ENCODE measurements around the gene CTXN3.

Gene CTXN3

GRCh38 chr5:127697894-127698600 is 49.2 kb downstream of the CTXN3 start:
- peak; percentile 72 for DNase-seq (ENCODE audit: low read depth)

GRCh38 chr5:127699416-127699815 is 50.5 kb downstream of the CTXN3 start:
- DNase-seq (ENCODE audit: low read depth), result no peak

DNA sequence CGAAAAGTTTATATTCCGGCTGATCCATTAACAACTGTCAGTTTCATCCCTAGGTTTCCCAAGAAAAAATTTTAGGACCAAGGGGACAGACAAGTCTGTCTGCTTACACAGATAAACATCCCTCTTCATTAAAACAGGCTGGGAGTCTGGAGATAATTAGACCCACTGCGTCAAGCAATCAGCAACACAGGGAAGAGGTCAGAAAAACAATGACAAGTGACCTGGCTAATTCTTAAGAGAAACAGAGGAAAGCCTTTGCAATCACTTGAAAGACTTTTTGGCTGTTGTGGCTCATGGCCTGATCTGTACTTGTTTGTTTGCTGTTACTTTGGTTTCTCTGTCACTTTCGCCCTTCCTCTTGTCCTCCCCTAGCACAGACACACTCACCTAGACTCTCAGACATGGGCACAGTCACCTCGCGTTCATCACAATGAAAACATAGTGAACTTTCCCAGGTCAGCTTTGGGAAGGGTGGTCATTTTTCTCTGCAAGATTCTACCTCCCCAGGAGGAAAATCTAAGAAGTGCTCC is 51.4 kb downstream of the CTXN3 start:
- no peak for DNase-seq (ENCODE audit: low read depth)

DNA sequence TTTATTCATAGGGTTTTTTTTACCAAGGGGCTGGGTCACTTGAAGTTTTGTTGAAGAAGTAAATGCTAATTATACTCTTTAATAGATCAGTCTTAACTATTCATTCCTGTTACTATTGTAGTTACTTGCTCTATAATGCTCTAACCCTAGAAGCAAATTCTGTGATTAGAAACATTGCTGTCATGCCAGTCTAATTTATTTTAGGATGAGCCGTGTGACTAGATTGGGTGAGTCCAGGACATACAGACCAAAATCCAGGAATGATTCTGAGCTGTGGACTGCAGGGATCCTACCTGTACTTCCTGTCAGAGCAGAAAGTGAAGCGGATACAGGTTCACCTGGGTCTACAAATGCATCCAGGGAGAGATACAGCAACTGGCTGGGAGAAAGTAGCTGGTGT is 53.6 kb downstream of the CTXN3 start:
- DNase-seq (ENCODE audit: low read depth), result no peak

GRCh38 chr5:127702926-127703561 is 54.2 kb downstream of the CTXN3 start, which contains the start of gene CCDC192:
TSS of gene CCDC192 (plus strand) at chr5:127703391. CDS start at chr5:127703446, 55 bp downstream.
- DNase-seq (ENCODE audit: low read depth), result no peak

GRCh38 chr5:127705120-127705892 is 56.4 kb downstream of the CTXN3 start:
- peak; percentile 77 for DNase-seq (ENCODE audit: low read depth)

DNA sequence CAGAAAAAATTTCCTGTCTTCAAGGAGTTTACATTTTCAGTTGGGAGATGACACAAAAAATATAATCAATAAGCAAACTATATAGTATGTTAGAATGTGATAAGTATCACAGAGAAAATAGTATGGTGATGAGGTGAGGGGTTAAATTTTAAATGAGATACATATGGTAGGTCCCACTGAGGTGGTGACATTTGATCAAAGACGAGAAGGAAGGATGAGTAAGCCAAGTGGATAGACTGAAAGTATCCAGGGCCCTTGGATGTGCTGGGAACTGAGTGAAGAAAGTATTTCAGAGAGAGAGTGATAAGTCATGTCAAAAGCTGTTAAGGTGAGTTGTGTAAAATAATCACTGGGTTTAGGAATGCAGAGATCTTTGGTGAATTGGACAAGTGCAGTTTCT is 57.8 kb downstream of the CTXN3 start:
- no peak for DNase-seq (ENCODE audit: low read depth)

DNA sequence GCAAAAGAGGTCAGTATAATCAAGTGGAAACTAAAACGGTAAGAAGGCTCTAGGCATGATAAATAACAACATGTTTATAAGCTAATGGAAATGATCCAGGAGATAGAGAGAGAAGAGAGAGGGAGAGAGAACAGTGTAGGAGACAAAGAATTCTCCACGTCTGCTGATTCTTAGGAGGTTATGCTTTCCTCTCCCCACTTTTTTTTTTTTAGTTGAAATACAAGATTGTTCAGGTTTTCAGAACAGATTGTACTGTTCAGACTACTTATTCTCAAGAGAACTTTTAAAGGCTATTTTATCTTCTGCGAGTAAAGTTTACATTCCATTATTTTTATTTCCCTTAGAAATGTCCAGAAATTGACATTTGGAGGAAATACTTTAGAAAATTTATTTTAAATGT is 58.3 kb downstream of the CTXN3 start:
- no peak for DNase-seq (ENCODE audit: low read depth)

Measured in ELR (cell line).